Neuron (in vitro differentiated cells): ENCODE data around the gene PIEZO1.
"Not testable (repeated sequence)": the region's sequence is repeated elsewhere in the genome, so short reads cannot be mapped to it uniquely, and the experiment has no call there.

ENCODE experiments used
- H2AFZ ChIP-seq: one replicate; pipeline ENCODE4 v1.6.1; 2013; ENCODE audit warnings: low read depth, mild to moderate bottlenecking, inconsistent platforms, low read length, moderate library complexity
- H3K27me3 ChIP-seq: one replicate; pipeline ENCODE4 v1.6.1; 2013; ENCODE audit warnings: low read length; ENCODE audit not compliant: insufficient read depth
- H3K36me3 ChIP-seq: one replicate; pipeline ENCODE4 v1.6.1; 2013; ENCODE audit warnings: low read length; ENCODE audit not compliant: insufficient read depth
- H3K4me1 ChIP-seq: one replicate; pipeline ENCODE4 v1.6.1; 2013; ENCODE audit warnings: low read length; ENCODE audit not compliant: insufficient read depth
- H3K4me3 ChIP-seq: 2 replicates; pipeline ENCODE4 v1.5.1; 2013; ENCODE audit warnings: mild to moderate bottlenecking, low read length, moderate library complexity
- H3K9me3 ChIP-seq: one replicate; pipeline ENCODE4 v1.6.1; 2013; ENCODE audit warnings: low read length

Gene PIEZO1

DNA sequence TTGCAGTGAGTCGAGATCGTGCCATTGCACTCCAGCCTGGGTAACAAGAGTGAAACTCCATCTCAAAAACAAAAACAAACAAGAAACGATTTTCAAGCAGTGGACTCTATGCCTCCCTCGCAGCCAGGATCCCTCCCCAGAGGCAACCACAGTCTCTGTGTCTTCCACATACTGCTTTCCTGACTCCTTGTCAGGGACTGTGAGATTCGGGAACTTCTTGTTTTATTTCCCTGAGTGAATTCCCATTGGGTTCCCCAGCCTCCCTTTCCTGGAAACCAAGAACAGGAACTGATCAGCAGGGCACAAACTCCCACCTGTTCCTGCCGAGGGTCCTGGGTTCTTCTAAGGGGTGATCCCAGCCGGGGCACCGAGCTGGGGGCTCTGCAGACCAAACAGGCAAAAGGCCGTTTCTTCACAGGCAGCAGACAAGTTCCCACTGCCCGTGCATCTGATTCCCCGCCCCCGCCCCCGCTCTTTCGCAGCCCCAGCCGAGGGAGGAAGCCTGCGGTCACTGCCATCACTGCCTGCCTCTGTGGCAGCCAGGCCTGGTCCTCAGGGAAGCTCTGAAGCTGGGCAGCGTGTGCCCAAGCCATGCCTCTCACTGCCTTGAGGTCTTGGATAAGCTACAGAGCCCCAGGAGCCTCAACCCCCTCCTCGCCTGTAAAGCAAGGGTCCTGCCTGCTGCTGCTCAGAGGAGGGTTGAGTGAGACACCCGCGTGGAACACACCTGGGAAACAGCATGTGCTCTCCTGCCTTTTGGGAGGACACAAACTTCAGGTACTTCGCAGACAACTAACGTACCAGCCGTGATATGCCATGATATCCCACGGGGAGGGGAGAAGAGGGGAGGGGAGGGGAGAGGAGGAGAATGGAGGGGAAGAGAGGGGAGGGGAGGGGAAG, 5.5 kb upstream of the PIEZO1 start:
- Histone ChIP-seq H3K9me3 (no peaks in the 10 kb centered on the region), H3K36me3 (no peaks in the 10 kb centered on the region), H3K4me1 (peaks cover 7% of the 10 kb centered on the region), H2AFZ (peak overlapping the region; percentile 15), H3K4me3 (no peak overlapping the region), H3K27me3 (peaks cover 24% of the 10 kb centered on the region)

DNA sequence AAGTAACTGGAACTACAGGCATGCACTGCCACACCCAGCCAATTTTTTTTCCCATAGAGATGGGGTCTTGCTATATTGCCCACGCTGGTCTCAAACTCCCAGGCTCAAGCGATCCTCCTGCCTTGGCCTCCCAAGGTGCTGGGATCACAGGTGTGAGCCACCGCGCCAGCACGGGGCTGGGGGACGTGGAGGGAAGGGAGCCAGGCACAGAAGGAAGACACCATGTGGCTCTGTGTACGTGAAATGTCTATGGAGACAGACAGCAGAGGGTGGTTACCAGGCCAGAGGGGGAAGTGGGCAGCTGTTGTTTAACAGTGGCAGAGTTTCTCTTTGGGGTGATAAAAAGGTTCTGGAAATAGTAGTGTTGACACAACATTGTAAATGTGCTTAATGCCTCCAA, 4.6 kb upstream of the PIEZO1 start:
- Histone ChIP-seq H3K4me1 (peaks cover 7% of the 10 kb centered on the region), H2AFZ (no peak overlapping the region), H3K36me3 (no peaks in the 10 kb centered on the region), H3K9me3 (no peaks in the 10 kb centered on the region), H3K27me3 (peaks cover 26% of the 10 kb centered on the region), H3K4me3 (no peak overlapping the region)

DNA sequence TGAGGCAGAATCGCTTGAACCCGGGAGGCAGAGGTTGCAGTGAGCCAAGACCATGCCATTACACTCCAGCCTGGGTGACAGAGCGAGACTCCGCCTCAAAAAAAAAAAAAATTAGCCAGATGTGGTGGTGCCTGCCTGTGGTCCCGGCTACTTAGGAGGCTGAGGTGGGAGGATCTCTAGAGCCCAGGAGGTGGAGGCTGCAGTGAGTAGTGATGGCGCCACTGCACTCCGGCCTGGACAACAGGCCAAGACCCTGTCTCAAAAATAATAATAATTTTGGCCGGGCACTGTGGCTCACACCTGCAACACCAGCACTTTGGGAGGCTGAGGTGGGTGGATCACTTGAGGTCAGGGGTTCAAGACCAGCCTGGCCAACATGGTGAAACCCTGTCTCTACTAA, 3.7 kb upstream of the PIEZO1 start:
- H3K4me3 ChIP-seq, H3K36me3 ChIP-seq, H3K4me1 ChIP-seq, H2AFZ ChIP-seq, H3K9me3 ChIP-seq: not testable (repeated sequence)
- H3K27me3 ChIP-seq, result peaks cover 29% of the 10 kb centered on the region

DNA sequence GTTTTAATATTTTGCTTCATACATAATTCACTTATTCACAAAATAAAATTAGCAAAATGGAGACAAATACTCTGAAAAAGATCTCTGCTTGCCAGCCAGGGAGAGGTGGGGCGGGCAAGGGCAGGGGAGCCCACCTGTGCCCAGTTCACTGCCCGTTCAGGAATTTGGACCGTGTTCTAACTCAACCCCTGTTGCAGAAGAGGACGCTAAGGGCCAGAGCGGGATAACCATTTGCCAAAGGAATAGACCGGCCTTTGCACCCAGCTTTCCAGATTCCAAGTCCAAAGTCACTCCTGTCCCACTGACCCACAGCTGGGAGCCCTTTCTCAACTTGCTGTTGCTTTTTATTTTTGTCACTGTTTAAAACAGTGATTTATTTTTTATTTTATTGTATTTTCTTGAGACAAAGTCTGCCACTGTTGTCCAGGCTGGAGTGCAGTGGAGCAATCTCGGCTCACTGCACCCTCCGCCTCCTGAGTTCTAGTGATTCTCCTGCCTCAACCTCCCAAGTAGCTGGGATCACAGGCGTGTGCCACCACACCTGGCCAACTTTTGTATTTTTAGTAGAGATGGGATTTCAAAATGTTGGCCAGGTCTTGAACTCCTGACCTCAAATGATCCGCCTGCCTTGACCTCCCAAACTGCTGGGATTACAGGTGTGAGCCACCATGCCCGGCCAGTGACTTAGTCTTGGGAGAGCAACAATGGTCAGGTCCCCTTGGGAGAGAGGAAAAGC, 2.7 kb upstream of the PIEZO1 start:
- Histone ChIP-seq H3K4me3 (no peak overlapping the region), H3K36me3 (no peaks in the 10 kb centered on the region), H3K27me3 (peaks cover 32% of the 10 kb centered on the region), H3K4me1 (peaks cover 7% of the 10 kb centered on the region), H3K9me3 (no peaks in the 10 kb centered on the region), H2AFZ (no peak overlapping the region)

DNA sequence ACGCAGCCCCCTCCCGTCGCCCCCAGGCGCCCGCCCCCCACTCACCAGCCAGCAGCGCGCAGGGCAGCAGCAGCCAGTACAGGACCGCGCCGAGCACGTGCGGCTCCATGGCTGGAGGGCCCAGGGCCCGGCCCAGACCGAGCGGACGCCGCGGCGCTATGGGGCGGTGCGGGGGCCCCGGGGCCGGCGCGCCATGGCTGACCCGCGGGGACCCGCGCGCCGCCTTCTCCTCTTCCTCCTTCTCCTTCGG, 239 bp downstream of the PIEZO1 start:
- H3K27me3 ChIP-seq, result peaks cover 36% of the 10 kb centered on the region
- no peaks in the 10 kb centered on the region for H3K4me1 ChIP-seq
- peak overlapping the region; percentile 28 for H3K4me3 ChIP-seq
- no peaks in the 10 kb centered on the region for H3K9me3 ChIP-seq
- no peaks in the 10 kb centered on the region for H3K36me3 ChIP-seq
- peak overlapping the region; percentile 36 for H2AFZ ChIP-seq

DNA sequence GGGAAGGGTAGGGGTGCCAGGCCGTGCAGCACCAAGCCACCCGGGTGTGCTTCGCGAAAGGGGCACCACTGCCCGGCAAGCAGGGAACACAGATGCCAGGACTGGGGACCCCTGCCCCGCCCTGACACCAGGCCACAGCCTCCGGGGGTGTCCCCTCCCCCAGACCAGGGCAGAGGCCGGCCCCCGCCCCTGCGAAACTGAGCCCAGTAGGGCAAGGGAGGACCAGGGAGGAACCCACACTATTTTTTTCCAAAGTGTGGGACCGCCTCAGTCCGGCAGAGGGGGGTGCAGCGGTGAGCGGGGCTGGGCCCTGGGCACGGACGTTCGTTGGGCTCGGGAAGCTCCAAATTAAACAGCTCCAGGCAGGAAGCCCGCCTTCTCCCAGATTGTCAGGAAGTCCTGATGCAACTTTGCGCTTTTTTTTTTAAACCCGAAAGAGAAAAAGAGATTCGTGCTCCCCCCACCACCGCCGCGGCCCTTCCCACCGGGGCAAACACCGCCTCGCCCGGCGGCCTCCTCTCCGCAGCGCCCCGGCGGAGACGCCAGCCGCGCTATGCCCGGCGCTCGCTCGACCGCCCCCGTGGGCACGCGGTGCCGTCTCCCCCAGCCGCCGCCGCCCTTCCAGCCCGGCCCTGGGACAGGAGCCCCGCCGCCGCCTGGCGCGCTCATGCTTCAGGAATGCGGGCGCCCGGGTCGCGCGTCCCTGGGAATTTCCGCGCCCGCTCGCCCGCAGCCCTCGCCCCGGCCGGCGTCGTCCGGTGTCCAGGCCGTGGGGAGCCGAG, 755 bp downstream of the PIEZO1 start:
- no peaks in the 10 kb centered on the region for H3K36me3 ChIP-seq
- H3K4me3 ChIP-seq, result peak overlapping the region; percentile 28

DNA sequence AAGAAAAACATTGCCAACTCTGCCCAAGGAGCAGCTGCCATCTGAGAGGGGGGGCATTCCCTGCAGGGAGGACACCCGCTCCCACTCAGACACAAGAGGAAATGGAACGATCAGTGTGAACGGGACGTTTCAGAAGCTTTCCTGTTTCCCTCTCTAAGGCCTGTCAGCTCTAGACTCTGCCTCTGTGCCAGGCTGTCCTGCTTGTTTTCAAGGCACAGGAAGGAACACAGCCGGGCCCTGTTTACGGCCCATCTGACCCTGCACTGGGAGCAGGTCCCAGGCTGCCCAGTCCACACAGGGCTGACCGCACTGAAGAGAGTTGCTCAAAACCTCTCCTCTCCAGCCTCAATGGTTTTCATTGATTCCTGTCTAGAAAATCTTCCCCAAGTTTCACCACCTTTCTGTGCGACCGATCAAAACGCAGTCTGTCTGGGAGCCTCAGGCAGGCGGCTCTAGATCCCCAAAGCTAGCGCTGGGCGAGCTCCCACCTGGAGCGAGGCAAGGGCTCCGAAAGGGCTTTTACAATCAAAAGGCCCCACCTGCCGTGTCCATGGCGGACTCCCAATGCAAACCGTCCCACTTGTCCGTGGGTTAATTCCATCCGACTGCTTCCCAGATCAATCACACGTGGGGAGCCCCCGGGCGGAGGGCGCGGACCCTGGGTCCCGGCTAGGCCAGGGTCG, 1.5 kb downstream of the PIEZO1 start:
- Histone ChIP-seq H3K27me3 (peaks cover 36% of the 10 kb centered on the region), H2AFZ (no peak overlapping the region), H3K9me3 (no peaks in the 10 kb centered on the region), H3K4me1 (no peaks in the 10 kb centered on the region), H3K36me3 (no peaks in the 10 kb centered on the region), H3K4me3 (no peak overlapping the region)

More for the DNA sequence above, 755 bp downstream of the PIEZO1 start:
- no peaks in the 10 kb centered on the region for H3K4me1 ChIP-seq
- H2AFZ ChIP-seq, result peak overlapping the region; percentile 36
- peaks cover 36% of the 10 kb centered on the region for H3K27me3 ChIP-seq
- no peaks in the 10 kb centered on the region for H3K9me3 ChIP-seq

DNA sequence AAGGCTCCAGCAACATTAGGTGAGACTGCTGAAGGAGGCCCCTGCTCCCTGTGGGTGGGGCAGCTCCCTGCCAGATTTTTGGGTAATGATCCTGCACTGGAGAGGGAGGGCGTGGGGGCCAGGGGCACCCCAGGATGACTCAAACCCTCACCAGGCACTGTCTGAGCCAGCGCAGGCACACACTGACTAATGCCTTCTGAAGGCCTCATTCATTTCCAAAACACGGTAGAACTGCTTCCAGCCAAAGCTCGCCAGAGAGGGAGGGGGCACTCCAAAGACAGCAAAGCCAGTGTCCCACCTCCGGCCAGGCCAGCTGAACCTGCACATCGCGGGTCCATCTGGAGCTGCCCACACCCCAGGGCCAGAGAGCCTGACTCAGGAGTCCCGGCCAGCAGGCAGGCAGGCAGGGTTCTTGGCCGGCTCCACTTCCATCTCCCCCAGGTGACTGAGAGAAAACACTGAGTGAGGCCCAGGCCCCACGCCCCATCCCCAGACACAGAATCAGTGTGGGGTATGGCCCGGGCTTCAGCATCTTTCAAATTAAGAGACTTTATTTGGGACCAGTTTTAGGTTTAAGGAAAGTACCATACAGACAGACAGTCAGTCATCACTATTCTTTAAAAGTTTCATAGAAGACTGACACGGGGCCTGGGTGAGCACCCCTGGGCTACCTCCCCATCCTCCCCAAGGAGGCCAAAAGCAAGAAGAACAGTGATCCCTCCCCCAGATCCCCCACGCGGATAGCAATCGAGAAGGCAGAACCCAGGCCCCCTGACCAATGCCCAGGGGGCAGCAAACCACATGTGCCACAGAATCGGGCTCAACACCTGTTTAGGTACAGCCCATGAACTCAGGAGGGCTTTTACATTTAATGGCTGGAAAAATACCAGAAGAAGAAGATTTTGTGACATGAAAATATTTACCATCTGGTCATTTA, 2.3 kb downstream of the PIEZO1 start:
- Histone ChIP-seq H3K27me3 (peaks cover 36% of the 10 kb centered on the region), H3K36me3 (no peaks in the 10 kb centered on the region), H3K9me3 (no peaks in the 10 kb centered on the region), H2AFZ (no peak overlapping the region), H3K4me1 (no peaks in the 10 kb centered on the region), H3K4me3 (no peak overlapping the region)

DNA sequence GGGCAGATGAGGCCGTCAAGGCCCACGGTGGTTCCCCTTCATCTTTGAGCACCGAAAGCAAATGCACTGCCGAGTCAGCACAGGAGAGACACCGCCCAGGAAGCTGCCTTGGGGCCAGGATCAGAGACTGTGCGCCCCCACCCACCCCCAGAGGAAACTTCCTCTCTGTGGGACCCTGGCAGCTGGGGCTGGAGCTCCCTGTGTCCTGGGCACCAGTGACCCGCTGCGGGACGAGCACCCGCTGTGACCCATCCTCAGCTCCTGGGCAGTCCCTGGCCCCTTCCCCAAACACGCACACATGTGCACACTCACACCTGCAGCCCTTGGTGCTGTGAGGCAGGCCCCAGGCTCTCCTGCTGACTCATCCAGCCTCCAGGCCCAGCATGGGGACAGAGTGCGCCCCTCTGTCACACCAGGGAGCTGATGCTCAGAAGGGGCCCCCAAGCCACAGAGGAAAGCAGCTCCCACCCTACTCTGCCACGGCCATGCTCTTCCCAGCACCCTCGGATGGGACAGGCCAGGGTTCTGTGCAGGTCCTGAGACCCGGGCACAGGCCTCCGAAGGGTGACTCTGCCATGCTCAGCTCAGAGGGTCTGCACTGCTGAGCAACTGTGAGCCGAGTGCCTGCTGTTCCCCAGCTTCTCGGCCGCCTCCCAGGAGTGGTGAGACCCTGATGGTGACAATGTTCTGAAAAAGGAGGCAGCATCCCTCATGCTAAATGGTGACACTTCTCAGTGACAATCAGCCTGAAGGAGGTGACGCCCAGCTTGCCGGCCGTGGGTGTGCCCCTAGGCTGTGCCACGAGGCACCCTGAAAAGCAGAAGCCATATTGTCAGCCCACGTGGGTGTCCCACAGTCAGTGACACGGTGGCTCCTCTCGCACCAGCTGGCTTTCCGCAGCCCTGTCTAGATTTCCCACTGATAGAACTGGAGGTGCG, 3.6 kb downstream of the PIEZO1 start:
- H2AFZ ChIP-seq, result no peak overlapping the region
- H3K4me3 ChIP-seq, result no peak overlapping the region
- no peaks in the 10 kb centered on the region for H3K36me3 ChIP-seq
- H3K9me3 ChIP-seq, result no peaks in the 10 kb centered on the region
- no peaks in the 10 kb centered on the region for H3K4me1 ChIP-seq
- H3K27me3 ChIP-seq, result peaks cover 32% of the 10 kb centered on the region

DNA sequence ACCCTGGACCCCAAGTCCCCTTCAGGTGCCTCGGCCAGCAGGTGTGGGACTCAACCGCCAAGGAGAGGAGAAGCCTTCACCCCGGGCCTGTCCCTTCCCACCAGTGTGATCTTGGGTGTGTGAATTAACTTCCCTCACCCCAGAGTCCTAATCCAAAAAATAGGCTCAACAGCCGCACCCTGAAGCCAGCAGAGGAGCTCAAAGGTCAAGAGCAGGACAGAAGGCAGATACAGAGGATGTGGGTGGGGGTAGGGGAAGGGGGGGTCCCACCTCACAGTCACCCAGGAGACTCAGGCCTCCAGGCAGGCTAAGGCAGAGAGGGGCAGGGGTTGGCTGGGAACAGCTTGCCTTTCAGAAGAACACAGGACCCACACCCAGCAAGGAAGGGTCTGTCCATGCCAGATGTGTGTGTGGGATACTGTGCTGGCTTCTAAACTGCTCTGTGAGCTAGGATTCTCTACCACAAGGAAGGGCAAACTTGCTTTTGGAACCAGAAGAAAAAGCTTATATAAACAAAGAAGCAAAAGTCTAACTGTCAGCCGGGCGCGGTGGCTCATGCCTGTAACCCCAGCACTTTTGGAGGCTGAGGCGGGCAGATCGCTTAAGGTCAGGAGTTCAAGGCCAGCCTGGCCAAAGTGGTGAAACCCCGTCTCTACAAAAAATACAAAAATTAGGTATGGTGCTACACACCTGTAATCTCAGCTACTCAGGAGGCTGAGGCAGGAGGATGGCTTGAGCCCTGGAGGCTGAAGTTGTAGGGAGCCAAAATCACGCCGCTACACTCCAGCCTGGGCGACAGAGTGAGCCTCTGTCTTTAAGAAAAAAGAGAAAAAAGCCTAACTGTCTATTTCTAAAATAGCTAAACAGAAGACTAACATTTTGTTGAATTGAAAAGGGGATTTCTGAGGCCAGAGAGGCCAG, 4.6 kb downstream of the PIEZO1 start:
- Histone ChIP-seq H3K4me3 (no peak overlapping the region), H2AFZ (no peak overlapping the region), H3K4me1 (no peaks in the 10 kb centered on the region), H3K9me3 (no peaks in the 10 kb centered on the region), H3K27me3 (peaks cover 28% of the 10 kb centered on the region), H3K36me3 (no peaks in the 10 kb centered on the region)
